ENCODE measurements around the gene TTLL7. TPM values are rescaled to one million over a fixed set of nuclear protein-coding genes. Genes with fewer than 3 reads are reported as not detected.

Gene TTLL7
- total RNA-seq, 1 experiment from 2014 or later: 7.9 TPM

- Mint-ChIP-seq H3K4me1 (peaks cover 15% of the 10 kb centered on the region), H3K36me3 (no peaks in the 10 kb centered on the region), H3K9me3 (no peaks in the 10 kb centered on the region), H3K27ac (no peak overlapping the region), H3K4me3 (peak overlapping the region; percentile 86), H3K27me3 (ENCODE audit: low read depth) (peaks cover 63% of the 10 kb centered on the region)
- CTCF ChIA-PET: interaction anchor here (0.6 to 1.5 kb wide), 3 partner anchors 101 to 783 kb away, joined by 3 read pairs; no protein-coding TSS in a partner anchor
- POLR2A ChIA-PET: interaction anchor here (1.3 kb wide), 1 partner anchor 79 kb away, joined by 4 read pairs; no protein-coding TSS in a partner anchor
- peak; percentile 92 for ATAC-seq
- DNase-seq (ENCODE audit: low spot score): no peak
- TF ChIP-seq FOXK1 (CRISPR knock-in tag; IDR thresholded peaks at IDR 0.05): 0 out of 2 replicates have a peak, but pooled peaks have one; percentile 5
- TF ChIP-seq, protein P1, sequence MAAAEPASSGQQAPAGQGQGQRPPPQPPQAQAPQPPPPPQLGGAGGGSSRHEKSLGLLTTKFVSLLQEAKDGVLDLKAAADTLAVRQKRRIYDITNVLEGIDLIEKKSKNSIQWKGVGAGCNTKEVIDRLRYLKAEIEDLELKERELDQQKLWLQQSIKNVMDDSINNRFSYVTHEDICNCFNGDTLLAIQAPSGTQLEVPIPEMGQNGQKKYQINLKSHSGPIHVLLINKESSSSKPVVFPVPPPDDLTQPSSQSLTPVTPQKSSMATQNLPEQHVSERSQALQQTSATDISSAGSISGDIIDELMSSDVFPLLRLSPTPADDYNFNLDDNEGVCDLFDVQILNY (CRISPR knock-in tag; IDR thresholded peaks at IDR 0.05): peak; percentile 20
- TF ChIP-seq, protein P2, sequence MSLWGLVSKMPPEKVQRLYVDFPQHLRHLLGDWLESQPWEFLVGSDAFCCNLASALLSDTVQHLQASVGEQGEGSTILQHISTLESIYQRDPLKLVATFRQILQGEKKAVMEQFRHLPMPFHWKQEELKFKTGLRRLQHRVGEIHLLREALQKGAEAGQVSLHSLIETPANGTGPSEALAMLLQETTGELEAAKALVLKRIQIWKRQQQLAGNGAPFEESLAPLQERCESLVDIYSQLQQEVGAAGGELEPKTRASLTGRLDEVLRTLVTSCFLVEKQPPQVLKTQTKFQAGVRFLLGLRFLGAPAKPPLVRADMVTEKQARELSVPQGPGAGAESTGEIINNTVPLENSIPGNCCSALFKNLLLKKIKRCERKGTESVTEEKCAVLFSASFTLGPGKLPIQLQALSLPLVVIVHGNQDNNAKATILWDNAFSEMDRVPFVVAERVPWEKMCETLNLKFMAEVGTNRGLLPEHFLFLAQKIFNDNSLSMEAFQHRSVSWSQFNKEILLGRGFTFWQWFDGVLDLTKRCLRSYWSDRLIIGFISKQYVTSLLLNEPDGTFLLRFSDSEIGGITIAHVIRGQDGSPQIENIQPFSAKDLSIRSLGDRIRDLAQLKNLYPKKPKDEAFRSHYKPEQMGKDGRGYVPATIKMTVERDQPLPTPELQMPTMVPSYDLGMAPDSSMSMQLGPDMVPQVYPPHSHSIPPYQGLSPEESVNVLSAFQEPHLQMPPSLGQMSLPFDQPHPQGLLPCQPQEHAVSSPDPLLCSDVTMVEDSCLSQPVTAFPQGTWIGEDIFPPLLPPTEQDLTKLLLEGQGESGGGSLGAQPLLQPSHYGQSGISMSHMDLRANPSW (CRISPR knock-in tag; conservative IDR thresholded peaks at IDR 0.05; ENCODE audit: low read depth): no peak
- TF ChIP-seq SMAD4 (CRISPR knock-in tag; IDR thresholded peaks at IDR 0.05): no peak
- TF ChIP-seq, protein P3, sequence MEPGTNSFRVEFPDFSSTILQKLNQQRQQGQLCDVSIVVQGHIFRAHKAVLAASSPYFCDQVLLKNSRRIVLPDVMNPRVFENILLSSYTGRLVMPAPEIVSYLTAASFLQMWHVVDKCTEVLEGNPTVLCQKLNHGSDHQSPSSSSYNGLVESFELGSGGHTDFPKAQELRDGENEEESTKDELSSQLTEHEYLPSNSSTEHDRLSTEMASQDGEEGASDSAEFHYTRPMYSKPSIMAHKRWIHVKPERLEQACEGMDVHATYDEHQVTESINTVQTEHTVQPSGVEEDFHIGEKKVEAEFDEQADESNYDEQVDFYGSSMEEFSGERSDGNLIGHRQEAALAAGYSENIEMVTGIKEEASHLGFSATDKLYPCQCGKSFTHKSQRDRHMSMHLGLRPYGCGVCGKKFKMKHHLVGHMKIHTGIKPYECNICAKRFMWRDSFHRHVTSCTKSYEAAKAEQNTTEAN (CRISPR knock-in tag; IDR thresholded peaks at IDR 0.05): no peak
- TF ChIP-seq MYBL2 (CRISPR knock-in tag; IDR thresholded peaks at IDR 0.05): 0 out of 2 replicates have a peak, but pooled peaks have one; percentile 6
- peak; percentile 40; the same call in 1 of the 2 replicates for TF ChIP-seq ZNF121 (CRISPR knock-in tag; IDR thresholded peaks at IDR 0.05)
- no peak for TF ChIP-seq ESRRA (CRISPR knock-in tag; IDR thresholded peaks at IDR 0.05; ENCODE audit: borderline replicate concordance)
- 0 out of 2 replicates have a peak, but pooled peaks have one; percentile 5 for TF ChIP-seq HMGA2 (CRISPR knock-in tag; IDR thresholded peaks at IDR 0.05)
Measured at GRCh38 chr1:83999316-83999819, 436 bp upstream of the TTLL7 start.

DNA sequence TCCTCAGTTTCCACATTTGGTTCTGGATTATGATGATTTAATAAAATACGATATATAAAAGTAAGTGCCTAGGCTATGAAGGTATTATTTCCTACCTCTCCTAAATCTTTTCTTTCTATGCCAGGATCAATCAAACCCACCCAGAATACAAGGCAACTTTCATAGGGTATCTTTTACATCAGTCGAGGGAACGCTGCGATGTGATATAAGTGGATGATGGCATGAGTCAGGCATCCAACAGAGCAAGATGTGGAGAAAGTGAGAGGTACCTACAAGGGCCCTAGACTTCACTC, 781 bp downstream of the TTLL7 start:
- Mint-ChIP-seq H3K27ac (no peak overlapping the region), H3K9me3 (no peaks in the 10 kb centered on the region), H3K36me3 (no peaks in the 10 kb centered on the region), H3K4me1 (peaks cover 15% of the 10 kb centered on the region), H3K27me3 (ENCODE audit: low read depth) (peaks cover 54% of the 10 kb centered on the region), H3K4me3 (peak overlapping the region; percentile 86)
- ChIA-PET CTCF (interaction anchor here (1.5 kb wide), 1 partner anchor 759 kb away, joined by 3 read pairs; no protein-coding TSS in a partner anchor), POLR2A (no interaction called here)
- ATAC-seq (no peak; the same call in 1 of the 2 replicates), DNase-seq (ENCODE audit: low spot score) (no peak)
- TF ChIP-seq ZNF671 (CRISPR knock-in tag; IDR thresholded peaks at IDR 0.05) (no peak), GRHL2 (CRISPR knock-in tag; IDR thresholded peaks at IDR 0.05; ENCODE audit: insufficient replicate concordance, severe bottlenecking) (no peak), ZNF263 (CRISPR knock-in tag; IDR thresholded peaks at IDR 0.05; ENCODE audit: low read depth) (no peak), KAT7 (CRISPR knock-in tag; IDR thresholded peaks at IDR 0.05; ENCODE audit: borderline replicate concordance) (no peak), AFF4 (CRISPR knock-in tag; IDR thresholded peaks at IDR 0.05; ENCODE audit: borderline replicate concordance) (no peak), USF2 (CRISPR knock-in tag; IDR thresholded peaks at IDR 0.05) (no peak)
- TF ChIP-seq, protein P4, sequence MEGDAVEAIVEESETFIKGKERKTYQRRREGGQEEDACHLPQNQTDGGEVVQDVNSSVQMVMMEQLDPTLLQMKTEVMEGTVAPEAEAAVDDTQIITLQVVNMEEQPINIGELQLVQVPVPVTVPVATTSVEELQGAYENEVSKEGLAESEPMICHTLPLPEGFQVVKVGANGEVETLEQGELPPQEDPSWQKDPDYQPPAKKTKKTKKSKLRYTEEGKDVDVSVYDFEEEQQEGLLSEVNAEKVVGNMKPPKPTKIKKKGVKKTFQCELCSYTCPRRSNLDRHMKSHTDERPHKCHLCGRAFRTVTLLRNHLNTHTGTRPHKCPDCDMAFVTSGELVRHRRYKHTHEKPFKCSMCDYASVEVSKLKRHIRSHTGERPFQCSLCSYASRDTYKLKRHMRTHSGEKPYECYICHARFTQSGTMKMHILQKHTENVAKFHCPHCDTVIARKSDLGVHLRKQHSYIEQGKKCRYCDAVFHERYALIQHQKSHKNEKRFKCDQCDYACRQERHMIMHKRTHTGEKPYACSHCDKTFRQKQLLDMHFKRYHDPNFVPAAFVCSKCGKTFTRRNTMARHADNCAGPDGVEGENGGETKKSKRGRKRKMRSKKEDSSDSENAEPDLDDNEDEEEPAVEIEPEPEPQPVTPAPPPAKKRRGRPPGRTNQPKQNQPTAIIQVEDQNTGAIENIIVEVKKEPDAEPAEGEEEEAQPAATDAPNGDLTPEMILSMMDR (IDR thresholded peaks at IDR 0.05): no peak
- TF ChIP-seq, protein P5, sequence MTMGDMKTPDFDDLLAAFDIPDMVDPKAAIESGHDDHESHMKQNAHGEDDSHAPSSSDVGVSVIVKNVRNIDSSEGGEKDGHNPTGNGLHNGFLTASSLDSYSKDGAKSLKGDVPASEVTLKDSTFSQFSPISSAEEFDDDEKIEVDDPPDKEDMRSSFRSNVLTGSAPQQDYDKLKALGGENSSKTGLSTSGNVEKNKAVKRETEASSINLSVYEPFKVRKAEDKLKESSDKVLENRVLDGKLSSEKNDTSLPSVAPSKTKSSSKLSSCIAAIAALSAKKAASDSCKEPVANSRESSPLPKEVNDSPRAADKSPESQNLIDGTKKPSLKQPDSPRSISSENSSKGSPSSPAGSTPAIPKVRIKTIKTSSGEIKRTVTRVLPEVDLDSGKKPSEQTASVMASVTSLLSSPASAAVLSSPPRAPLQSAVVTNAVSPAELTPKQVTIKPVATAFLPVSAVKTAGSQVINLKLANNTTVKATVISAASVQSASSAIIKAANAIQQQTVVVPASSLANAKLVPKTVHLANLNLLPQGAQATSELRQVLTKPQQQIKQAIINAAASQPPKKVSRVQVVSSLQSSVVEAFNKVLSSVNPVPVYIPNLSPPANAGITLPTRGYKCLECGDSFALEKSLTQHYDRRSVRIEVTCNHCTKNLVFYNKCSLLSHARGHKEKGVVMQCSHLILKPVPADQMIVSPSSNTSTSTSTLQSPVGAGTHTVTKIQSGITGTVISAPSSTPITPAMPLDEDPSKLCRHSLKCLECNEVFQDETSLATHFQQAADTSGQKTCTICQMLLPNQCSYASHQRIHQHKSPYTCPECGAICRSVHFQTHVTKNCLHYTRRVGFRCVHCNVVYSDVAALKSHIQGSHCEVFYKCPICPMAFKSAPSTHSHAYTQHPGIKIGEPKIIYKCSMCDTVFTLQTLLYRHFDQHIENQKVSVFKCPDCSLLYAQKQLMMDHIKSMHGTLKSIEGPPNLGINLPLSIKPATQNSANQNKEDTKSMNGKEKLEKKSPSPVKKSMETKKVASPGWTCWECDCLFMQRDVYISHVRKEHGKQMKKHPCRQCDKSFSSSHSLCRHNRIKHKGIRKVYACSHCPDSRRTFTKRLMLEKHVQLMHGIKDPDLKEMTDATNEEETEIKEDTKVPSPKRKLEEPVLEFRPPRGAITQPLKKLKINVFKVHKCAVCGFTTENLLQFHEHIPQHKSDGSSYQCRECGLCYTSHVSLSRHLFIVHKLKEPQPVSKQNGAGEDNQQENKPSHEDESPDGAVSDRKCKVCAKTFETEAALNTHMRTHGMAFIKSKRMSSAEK (CRISPR knock-in tag; IDR thresholded peaks at IDR 0.05; ENCODE audit: borderline replicate concordance): no peak

Measured in WTC11 (cell line).